GM18519 (cell line): Measurements from ENCODE around the gene FILIP1L.
"Not testable (repeated sequence)": the region's sequence is repeated elsewhere in the genome, so short reads cannot be mapped to it uniquely, and the experiment has no call there.

Experiments used
- ATAC-seq: cut with Tn5 transposase; IDR thresholded peaks from one replicate; pipeline ENCODE4 v1.9.1; 2021; ENCODE audit warnings: mild to moderate bottlenecking, moderate library complexity; ENCODE audit not compliant: unreplicated experiment, low FRiP score

FILIP1L gene

DNA sequence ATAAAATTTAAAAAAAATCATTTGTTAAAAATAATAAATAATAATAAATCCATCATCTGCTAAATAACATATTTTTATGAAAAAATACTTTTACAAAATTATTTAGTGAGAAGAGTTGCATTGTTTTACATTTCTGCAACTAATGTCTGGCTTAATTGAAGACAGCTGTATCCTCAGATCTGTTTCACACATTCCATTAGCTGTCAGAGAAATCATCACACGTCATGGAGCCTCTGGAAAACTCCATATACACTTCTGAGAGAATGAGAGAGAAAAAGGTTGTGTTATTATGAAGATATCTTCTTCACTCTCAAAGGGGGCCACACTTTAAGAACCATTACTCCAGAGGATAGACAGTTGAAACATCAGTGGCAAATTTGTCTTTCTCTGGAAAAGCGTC lies 255.8 kb downstream of the FILIP1L start:
- ATAC-seq: no peak

DNA sequence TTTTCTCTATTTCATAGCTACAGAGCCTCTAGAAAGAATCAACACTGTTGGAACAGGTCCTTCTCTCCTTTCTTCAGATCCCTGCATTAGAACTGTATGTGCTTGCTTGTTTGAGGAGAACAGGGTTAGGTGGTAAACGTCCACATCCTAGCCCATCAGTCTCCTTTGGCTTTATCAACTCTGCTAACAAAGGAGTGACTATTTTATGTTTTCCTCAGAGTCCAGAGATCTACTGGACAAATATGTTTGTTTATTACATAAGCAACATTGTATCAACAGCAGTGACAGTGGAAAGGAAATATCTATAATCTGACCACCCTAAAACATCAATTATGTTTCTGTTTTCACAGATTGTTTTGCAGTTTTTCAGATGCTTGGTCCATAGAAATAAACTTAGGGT lies 257.0 kb downstream of the FILIP1L start:
- ATAC-seq: no peak

DNA sequence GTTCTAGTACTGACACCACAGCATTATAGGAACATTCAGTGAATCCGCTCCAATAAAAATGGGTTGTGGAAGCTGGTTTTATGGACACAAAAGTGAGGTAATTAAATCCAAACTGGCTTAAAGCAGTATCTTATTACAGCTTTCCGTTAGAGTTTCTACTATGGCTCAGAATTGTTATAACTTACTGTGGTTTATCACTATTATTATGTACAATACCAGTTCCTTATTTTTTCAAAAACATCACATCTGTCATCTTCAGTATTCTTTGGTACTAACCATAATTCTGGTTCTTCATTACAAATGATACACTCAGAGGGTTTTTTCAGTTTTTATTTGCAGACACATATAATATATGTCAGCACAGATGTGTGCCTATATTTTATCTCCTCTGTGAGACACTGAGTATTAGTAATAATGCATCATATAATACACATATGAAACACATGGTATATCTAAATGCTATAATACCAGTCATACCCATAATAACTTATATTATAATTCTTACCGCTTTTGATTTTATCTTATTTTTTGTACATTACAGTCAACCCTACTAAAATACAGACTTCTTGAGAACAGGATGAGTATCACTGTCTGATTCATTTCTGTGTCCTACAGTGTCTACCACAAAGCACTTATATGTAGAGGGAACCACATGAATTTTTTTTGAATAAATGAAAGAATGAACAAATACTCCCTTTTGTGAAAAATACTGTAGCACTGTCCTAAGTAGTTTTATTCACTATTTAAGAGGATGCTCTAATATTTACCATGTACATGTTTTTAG lies 257.7 kb downstream of the FILIP1L start:
- ATAC-seq: no peak

DNA sequence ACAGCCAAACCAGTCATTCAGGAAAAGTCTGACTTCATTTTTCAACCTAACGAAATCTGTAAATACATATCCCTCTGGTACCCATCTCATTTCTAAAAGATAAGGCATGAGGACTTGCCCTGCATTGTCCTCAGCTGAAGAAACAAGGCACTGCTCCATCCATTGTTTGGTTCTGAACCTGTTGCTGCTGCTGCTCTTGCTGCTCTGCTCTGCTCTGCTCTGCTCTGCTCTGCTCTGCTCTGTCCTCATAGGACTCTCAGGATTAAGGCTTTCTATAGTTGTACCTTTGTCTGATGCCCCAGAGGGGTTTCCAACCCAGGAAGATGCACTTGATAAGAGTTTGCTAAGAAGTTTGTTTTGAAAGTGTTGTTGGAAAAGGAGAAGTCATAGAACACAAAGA lies 258.4 kb downstream of the FILIP1L start:
- ATAC-seq: no peak

DNA sequence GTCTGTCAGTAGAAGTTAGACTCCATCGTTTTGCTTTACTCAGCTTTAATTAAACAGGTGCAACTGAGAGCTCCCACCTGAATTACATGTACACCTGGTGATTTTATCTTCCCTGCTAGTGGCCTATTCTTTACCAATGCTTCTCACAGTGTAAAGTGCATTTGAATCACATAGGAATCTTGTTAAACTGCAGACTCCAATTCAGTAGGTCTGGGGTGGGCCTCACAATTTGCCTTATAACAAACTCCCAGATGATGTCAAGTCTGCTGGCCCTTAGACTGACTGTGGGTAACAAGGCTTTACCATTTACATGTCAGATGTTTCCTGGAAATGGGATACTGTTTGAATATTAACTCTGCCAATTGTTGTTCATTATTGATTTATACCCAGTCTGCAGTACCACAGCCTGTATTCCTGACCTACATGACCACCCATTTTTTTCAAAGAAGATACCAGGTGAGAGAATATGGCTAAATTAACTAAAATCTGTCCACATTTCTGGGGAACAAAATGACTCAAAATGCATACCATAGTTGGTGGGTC lies 259.5 kb downstream of the FILIP1L start:
- no peak for ATAC-seq

DNA sequence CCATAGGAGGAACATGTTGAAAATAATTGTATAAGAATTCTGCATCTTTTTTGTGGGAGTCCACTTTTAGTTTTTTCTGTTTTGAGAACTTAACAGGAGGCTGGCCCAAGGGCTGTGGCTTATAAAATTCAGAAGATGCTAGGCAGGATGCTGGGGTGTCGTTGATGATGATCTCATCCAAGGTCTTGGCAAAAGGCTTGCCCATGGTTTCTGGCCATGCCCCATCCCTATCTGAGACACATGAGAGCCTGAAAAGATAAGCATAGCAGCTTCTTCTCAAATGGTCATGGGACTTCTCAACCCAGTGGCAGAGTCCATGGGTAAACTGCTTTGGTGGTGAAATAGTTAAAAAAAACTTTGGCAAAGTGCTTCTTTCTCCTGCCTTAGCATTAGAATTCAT lies 261.4 kb downstream of the FILIP1L start:
- ATAC-seq: no peak

DNA sequence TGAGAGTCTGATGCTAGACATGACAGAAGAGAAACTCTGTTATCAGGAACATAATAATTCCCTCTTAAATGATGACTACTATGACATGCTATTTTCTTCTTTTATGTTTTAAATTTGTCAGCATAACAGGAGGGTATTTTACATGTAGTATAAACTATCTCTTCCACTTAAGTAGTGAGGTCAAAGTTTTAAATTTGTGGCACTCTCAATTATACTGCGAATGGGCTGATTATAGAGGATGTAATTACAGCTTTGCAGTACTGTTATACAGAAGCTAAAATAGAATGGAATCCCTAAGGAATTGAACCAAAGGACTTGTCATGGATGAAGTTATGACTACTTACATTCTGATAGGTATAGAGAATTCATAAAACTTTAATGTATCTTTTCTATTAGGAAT lies 262.3 kb downstream of the FILIP1L start:
- no peak for ATAC-seq

DNA sequence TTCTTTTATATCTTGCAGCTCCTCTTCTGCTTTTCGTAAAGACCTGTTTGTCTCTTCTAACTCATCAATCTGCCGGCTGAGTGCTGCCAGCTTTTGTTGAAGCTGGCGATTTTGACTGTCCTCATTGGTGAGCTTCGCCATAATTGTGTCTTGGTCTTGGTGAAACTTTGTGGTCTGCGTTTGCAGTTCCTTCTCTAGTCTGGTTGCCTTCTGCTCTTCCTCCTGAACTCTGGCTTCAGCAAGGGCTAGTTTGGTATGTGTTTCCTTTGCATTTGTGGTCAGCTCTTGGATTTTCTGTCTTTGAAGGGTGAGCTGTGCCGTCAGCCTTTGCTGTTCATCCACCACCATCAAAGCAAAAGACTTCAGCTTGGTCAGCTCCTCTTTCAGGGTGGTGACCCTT lies 263.7 kb downstream of the FILIP1L start:
- ATAC-seq: no peak

DNA sequence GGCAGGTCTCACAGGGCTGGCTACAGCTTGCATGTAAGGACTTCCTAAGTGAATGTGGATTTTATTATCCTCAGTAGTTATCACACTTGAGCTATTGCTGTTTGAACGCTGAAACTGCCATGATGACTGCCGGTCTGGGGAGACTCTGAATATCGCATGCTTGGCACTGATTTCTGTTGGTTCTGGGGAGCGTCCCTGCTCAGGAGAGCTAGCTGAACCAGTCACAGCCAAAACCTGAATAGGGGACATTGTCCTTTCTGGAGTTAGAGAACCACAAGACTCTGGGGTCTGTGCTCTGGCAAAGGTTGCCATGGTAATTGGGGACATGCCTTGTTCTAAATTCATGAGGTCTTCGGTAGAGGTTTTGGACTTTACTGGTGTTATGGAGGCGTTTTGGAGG lies 265.9 kb downstream of the FILIP1L start:
- ATAC-seq: no peak

DNA sequence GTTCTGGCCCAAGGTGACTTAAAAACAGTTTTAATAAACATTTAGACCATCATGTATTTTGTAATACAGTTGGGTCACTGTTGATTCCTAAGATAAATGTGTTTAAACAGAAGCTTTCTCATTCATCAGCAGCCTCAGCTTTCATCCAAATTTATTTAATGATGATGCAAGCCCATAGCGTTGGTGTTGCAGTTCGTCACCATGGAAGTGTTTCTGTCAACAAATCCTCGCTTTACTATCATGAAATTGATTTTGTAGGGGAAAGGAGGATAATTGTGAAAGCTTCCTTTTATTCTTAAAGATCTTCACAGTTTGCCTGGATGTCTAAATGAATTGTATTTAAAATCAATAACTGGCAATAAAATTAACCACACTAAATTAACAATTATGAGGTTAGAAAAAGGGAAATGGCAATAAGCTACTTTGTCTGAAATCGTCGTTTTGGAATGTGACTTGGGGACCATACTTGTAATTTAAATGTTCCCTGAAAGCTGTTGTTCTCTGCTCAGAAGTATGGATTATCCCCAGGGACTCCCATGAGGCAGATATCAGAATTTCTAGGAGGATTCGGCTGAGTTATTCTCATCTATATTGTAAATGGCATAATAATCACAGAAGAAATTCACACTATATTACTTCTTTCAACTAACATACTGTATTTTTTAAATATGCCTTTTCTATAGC lies 267.7 kb downstream of the FILIP1L start:
- ATAC-seq: no peak

DNA sequence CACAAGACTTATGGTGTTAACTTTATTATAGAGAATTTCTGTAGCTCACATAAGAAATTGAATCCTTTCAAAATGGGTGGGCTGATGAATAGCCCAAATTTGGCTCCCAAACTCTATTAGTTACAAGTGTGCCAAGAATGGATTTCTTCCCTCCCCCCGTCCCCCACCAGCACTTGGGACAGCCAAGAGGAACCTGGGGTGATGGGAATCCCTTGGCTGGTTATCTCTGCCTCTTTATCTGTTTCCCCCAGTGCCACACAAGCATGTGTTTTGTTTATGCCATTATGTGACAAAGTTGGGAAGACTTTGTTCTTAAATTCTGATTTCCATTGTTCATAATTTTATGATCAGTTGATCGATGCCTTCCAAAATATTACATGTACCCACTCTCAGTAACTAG lies 268.3 kb downstream of the FILIP1L start:
- ATAC-seq: no peak

DNA sequence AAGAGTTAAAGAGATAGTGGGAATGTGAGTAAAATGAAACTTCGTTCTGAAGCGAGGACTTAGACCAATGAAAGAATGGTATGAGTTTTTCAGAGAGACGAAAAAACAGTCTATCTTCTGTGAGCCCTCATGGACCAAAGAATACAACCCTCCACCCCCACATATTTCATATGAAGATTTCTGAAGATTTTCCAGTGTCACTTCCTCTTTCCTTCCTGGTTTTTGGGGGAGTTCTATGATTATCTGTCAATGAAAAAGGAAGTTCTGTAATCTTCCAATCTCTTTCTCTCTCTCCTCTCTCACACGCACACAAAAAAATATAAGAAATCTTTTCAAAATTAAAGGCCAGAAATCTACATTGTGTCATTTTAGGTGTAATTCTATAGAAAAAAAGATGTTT lies 269.0 kb downstream of the FILIP1L start:
- ATAC-seq: no peak

DNA sequence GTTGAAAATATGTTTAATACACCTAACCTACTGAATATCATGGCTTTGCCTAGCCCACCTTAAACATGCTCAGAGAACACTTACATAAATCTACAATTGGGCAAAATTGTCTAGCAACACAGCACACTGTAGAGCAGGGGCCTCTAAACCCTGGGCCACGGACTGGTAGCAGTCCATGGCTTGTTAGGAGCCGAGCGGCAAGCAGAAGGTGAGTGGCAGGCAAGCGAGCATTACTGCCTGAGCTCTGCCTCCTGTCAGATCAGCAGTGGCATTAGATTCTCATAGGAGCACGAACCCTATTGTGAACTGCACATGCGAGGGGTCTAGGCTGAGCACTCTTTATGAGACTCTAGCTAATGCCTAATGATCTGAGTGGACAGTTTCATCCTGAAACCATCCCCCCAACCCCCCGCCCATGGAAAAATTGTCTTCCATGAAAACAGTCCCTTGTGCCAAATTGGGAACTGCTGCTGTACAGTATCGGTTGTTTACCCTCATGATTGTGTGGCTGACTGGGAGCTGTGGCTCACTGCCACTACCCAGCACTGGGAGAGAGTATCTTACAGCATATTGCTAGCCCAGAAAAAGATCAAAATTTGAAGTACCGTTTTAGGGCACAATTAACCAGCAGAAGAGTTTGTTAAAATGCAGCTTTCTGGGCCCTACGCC lies 270.6 kb downstream of the FILIP1L start:
- ATAC-seq: peak; percentile 9

DNA sequence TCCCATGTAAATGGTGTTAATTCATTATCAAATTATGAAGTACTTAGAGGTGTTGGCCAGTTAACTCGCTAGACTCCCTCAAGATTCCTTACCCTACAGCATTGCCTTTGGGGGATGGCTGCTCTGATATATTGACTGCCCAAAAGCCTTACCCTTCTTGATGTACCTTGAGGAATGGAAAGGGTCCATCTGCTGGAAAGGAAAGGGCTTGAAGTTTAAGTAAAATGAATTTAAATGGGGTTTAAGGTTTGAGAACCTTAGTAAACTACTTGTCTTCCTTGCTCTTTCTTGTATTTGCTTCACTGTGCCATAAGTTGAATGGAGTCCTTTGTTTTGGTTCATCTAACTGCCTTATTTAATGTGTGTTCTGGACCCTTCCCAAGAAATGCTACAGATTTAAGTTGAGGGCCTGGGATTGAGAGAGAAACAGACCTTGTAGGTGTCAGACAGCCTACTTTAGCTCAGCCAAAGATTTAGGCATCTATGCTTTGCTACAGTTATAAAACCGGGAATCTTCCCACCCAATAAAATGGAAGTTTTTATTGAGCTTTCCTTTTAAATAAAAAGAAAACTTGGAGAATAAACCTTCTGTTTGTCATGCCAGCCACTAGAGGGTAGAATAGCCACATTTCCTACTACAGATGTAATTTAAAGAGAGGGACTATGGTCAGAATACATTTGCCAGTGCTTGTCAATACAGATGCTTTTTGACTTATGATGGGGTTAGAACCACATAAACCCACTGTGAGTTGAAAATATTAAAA lies 271.3 kb downstream of the FILIP1L start:
- peak; percentile 38 for ATAC-seq

DNA sequence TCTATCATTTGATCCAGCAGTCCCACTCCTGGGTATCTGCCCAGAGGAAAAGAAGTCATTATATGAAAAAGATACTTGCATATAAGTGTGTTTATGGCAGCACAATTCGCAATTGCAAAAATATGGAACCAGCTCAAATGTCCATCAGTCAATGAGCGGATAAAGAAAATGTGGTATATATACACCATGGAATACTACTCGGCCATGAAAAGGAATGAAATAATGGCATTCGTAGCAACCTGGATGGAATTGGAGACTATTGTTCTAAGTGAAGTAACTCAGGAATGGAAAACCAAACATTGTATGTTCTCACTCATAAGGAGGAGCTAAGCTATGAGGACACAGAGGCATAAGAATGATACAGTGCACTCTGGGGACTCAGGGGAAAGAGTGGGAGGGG lies 272.4 kb downstream of the FILIP1L start:
- not testable (repeated sequence) for ATAC-seq

DNA sequence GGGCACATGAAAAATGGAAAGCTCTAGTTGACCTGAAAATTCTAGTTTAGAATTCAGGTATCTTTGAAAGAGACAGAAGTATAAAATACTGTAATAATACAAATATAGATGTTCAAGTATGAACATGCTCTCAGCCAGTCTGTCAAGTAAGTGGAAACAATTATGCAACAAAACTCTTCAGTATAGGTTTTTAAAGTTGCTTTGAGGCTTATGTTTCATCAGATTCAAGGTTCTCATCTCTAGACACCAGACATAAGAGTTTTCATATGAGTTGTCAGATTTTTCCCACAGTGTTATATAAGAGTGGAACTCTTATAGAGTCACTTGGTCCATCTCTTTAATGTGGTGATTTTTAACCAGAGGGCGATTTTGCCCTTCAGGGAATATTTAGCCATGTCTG lies 274.7 kb downstream of the FILIP1L start:
- ATAC-seq: no peak

DNA sequence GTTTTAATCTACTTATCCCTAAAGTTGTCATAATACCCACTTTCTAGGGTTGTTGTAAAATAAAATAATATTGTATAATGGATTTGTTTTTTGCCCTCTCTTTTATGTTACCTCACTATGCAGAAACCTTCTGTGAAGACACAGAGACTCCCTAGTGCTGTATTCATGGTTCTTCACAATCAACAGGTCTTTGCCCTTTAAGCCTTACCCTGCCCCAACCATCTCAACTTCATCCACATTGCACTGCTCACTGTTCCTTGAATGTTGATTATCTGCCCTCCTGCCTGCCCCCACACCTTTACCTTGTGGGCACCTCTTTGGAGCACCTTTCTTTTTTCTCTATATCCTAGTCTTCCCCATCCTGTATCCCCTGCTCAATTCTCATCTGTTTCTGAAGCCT lies 275.5 kb downstream of the FILIP1L start:
- no peak for ATAC-seq

DNA sequence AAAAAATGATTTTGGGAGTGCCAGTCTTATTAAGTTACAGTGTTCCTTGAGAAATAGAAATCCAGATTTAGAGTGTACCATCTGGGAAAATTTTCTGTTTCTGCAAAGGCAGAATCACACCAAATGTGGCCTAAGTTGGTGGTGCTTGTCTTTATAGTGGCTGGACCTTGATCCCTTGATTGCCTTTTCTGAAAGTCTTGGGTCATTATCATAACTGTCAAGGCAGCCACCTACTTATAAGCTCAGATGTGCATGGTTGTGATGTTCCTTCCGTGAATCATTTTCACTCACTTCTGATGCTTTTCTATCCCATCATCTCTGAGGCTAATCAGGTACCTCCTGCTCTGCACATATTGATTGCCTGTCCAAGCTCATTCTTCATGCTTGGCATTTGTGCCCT lies 276.6 kb downstream of the FILIP1L start:
- ATAC-seq: no peak

DNA sequence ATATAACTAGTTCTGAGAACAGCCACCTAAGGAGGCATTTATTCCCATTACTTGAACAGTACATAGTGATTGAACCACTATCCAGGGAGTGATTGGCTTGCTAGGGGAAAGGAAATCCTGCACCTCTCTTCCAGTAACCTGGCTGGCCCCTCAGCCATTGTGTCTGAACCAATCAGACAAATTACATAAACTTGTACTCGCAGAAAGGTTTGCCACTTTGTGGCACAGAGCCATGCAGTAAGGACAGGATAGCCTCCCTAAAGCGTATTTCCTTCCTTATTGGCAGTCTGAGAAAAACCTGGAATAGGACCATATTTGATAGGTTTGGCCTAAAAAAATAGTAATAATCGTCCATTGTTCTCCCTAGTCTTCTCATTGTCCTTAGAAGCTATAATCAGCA lies 277.6 kb downstream of the FILIP1L start:
- no peak for ATAC-seq

DNA sequence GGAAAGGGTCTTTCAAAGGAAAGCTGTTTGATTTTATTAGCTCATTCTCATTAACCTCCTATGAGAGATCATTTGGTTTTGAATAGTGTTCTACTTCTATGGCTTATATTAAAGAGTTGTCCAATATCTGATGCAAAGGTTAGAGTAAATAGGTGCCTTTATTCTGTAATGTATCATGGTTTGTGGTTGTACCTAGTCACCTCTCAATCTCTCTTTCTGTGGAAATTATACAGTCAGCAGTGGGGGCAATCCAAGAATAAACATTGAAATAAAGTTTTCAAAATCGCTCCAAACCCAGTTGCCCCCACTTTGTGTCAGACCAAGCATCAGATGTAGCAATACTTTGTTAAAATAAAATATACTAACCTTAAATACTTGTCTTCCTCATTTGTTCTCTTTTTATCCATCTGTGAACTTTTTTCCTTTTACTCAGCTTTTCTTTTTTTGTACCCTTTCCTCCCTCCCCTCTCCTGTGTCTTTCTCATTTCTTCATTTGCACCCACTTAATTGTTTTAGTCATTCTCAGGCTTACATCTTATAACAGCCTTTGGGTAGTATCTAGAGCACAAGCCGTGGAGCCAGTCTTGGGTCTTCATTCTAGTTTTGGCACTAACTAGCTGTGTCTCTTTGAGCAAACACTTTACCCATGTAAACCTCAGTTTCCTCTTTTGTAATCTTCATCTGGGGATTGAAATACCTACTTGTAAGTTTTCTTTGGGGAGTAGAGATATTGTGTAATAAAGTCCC lies 279.9 kb downstream of the FILIP1L start:
- ATAC-seq: no peak
